ENCODE data around the gene ARL4A.

The ARL4A gene

DNA sequence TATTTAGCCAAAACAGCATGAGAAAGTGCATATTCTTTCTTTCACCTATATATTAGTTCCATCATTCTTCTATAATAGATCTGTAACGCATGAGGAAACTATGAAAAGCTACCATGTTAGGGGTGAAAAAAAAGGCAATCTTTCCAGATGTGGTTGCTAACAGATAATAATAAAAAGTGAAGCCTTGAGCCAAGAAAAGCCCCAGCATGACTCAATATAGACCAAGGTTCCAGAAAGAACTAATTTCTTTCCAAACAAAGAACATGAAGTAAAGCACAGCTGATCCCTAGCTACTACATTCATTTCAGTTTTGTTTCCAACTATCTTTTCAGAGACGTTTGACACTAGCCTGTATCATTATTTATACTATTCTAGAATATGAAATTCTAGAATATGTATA, 16.4 kb downstream of the ARL4A start:
- Histone ChIP-seq H3K36me3 (ENCODE audit: insufficient read depth, low read length) (no peaks in the 10 kb centered on the region), H2AFZ (ENCODE audit: low read length, unreplicated experiment) (no peak overlapping the region), H3K79me2 (ENCODE audit: control insufficient read depth, insufficient read depth, low read length, unreplicated experiment) (no peaks in the 10 kb centered on the region), H3K27ac (ENCODE audit: low read depth, low read length) (no peak overlapping the region), H3K27me3 (ENCODE audit: insufficient read depth, low read length) (no peaks in the 10 kb centered on the region), H3K4me1 (ENCODE audit: control insufficient read depth, insufficient read depth, low read length, unreplicated experiment) (peaks cover 19% of the 10 kb centered on the region), H3K4me3 (ENCODE audit: low read depth, low read length) (no peak overlapping the region)

DNA sequence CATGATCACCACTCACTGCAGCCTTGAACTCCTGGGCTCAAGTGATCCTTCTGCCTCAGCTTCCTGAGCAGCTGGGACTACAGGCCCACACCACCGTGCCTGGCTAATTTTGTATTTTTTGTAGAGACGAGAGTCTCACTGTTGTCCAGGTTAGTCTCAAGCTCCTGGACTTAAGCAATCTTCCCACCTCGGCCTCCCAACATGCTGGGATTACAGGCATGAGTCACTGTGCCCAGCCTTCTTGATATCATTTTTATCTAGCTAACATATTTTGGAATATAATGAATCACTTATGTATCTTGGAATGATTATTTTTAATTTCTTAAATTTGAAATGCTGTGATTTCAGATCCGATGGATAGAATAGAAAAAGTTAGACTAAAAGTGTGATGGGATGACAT, 18.4 kb downstream of the ARL4A start:
- no peak overlapping the region for H3K4me3 ChIP-seq (ENCODE audit: low read depth, low read length)
- no peaks in the 10 kb centered on the region for H3K36me3 ChIP-seq (ENCODE audit: insufficient read depth, low read length)
- no peaks in the 10 kb centered on the region for H3K79me2 ChIP-seq (ENCODE audit: control insufficient read depth, insufficient read depth, low read length, unreplicated experiment)
- H3K27ac ChIP-seq (ENCODE audit: low read depth, low read length): no peak overlapping the region
- H3K4me1 ChIP-seq (ENCODE audit: control insufficient read depth, insufficient read depth, low read length, unreplicated experiment): peaks cover 29% of the 10 kb centered on the region
- no peaks in the 10 kb centered on the region for H3K27me3 ChIP-seq (ENCODE audit: insufficient read depth, low read length)
- H2AFZ ChIP-seq (ENCODE audit: low read length, unreplicated experiment): no peak overlapping the region

DNA sequence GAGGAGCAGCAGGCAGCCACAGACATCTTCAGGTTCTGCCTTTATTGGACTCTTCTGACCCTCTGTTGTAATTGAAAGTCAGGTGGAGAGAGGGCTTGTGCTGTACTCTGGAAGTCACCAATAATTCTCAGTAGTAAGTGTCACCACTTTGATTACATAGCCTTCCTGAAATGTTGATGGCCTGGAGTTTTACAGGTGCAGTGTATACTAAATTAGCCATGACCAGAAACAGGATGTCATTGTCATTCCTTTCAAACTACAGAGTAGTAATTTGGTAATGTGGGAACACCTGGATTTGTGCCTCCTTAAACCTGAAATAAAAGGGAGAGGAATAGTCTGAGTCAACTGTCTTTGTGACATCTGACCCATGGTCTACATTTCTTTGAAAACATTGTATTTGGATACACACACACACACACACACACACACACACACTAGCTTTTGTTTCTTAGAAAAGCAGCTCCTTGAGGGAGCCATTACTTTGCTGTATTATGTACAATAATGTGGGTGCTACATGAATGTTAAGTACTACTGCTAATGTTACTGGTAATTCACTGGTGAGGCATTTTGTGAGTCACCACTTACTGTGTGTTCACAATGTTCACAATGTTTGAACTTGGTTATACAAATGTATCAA, 19.6 kb downstream of the ARL4A start:
- 0 out of 2 replicates have a peak overlapping the region, but pooled peaks have one; percentile 6 for H3K4me3 ChIP-seq (ENCODE audit: low read depth, low read length)
- peak overlapping the region; percentile 41 for H3K27ac ChIP-seq (ENCODE audit: low read depth, low read length)
- no peaks in the 10 kb centered on the region for H3K36me3 ChIP-seq (ENCODE audit: insufficient read depth, low read length)
- no peaks in the 10 kb centered on the region for H3K79me2 ChIP-seq (ENCODE audit: control insufficient read depth, insufficient read depth, low read length, unreplicated experiment)
- H3K27me3 ChIP-seq (ENCODE audit: insufficient read depth, low read length): no peaks in the 10 kb centered on the region
- peaks cover 29% of the 10 kb centered on the region for H3K4me1 ChIP-seq (ENCODE audit: control insufficient read depth, insufficient read depth, low read length, unreplicated experiment)
- H2AFZ ChIP-seq (ENCODE audit: low read length, unreplicated experiment): peak overlapping the region; percentile 35

DNA sequence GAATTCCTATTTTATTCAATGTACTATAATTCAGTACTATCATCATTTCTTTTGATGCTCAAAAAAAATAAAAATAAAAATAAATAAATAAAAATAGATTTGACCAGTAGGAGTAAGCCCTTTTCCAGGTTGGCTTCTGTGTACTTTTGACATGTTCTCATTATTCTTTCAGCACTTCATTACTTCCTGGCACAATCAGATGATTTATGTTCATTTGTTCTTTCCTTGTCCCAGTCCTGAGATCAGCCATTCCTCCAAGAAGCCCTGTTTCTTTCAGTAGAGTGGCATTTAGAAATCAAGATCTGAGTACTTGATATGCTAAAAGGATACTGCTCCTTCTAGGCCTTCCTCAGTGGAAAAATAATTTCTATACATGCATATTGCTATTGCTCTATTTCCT, 20.9 kb downstream of the ARL4A start:
- Histone ChIP-seq H3K36me3 (ENCODE audit: insufficient read depth, low read length) (no peaks in the 10 kb centered on the region), H3K27me3 (ENCODE audit: insufficient read depth, low read length) (no peaks in the 10 kb centered on the region), H3K4me3 (ENCODE audit: low read depth, low read length) (no peak overlapping the region), H2AFZ (ENCODE audit: low read length, unreplicated experiment) (no peak overlapping the region), H3K4me1 (ENCODE audit: control insufficient read depth, insufficient read depth, low read length, unreplicated experiment) (peaks cover 41% of the 10 kb centered on the region), H3K27ac (ENCODE audit: low read depth, low read length) (no peak overlapping the region), H3K79me2 (ENCODE audit: control insufficient read depth, insufficient read depth, low read length, unreplicated experiment) (no peaks in the 10 kb centered on the region)

DNA sequence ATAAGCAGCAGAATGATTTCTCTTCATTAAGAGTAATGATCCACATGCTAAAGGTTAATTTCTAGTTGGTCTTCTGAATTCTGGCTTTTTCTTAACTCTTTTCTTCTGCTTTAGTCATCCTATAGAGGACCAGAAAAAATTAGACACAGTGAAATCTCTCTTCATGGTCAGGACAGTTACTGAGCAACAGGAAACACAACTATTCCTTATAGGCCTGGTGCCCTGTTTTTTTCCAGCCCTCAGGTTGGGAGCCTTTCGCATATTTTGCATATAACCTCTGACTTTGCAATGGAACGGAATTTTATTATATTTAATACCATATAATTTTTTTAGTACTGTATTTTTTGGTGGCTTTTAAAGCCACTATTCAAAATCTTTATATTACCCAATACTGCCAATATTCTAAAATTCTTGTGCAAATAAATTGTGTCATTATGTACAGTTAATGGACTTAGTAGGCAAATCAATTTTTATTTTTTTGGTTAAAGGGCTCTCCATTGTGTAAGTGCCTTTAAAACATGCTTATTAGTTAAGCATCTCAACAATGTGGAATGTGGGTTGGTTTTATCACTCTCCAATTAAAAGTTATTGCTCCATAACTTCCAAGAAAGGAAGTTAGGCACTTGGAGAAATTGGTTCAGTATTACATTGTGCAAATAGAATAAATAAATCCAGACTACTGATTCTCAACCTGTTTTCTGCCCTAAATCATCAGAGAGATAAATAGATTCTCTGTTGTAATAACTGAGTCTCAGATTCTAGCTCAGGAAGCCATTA, 22.5 kb downstream of the ARL4A start:
- no peak overlapping the region for H3K4me3 ChIP-seq (ENCODE audit: low read depth, low read length)
- H3K27ac ChIP-seq (ENCODE audit: low read depth, low read length): peak overlapping the region; percentile 32
- H3K4me1 ChIP-seq (ENCODE audit: control insufficient read depth, insufficient read depth, low read length, unreplicated experiment): peaks cover 53% of the 10 kb centered on the region
- no peaks in the 10 kb centered on the region for H3K27me3 ChIP-seq (ENCODE audit: insufficient read depth, low read length)
- peak overlapping the region; percentile 25 for H2AFZ ChIP-seq (ENCODE audit: low read length, unreplicated experiment)
- no peaks in the 10 kb centered on the region for H3K36me3 ChIP-seq (ENCODE audit: insufficient read depth, low read length)
- no peaks in the 10 kb centered on the region for H3K79me2 ChIP-seq (ENCODE audit: control insufficient read depth, insufficient read depth, low read length, unreplicated experiment)

DNA sequence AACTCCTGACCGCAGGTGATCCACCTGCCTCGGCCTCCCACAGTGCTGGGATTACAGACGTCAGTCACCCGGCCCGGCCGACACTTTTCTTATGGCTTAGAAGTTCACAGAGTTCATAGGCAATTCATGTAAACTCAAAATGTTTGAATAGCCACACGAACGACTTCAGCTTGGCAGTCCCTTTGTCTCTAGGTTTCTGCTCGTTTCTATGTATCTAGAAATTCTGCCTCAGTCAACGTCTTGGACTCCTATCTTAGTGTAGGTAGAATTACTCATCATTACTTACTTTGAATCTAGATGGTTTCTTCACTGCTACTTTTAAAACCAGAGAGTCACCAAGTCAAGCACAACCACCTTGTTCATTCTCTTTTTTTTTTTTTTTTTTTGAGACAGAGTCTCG, 23.7 kb downstream of the ARL4A start:
- H3K36me3 ChIP-seq (ENCODE audit: insufficient read depth, low read length): no peaks in the 10 kb centered on the region
- no peaks in the 10 kb centered on the region for H3K27me3 ChIP-seq (ENCODE audit: insufficient read depth, low read length)

DNA sequence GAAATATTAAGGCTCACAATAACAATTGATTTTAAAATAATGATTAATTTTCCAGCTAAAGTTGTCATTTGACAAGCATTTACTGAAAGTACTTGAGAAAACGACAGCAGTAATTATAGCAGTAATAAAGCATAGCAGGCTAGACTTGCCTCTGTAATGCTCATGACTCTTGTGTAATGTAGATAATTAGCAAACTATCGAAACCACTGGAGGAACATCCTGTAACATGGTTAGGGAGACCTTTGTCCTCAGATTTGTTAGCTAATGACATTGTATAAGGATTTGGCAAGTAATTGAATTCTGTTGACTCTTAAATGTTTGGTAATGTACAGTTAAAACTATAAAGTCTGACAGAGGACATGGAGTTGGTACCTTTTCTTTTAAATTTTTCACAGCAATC, 24.8 kb downstream of the ARL4A start:
- no peaks in the 10 kb centered on the region for H3K79me2 ChIP-seq (ENCODE audit: control insufficient read depth, insufficient read depth, low read length, unreplicated experiment)
- H3K27ac ChIP-seq (ENCODE audit: low read depth, low read length): no peak overlapping the region
- no peaks in the 10 kb centered on the region for H3K27me3 ChIP-seq (ENCODE audit: insufficient read depth, low read length)
- H3K4me1 ChIP-seq (ENCODE audit: control insufficient read depth, insufficient read depth, low read length, unreplicated experiment): peaks cover 60% of the 10 kb centered on the region
- no peak overlapping the region for H3K4me3 ChIP-seq (ENCODE audit: low read depth, low read length)
- no peaks in the 10 kb centered on the region for H3K36me3 ChIP-seq (ENCODE audit: insufficient read depth, low read length)
- no peak overlapping the region for H2AFZ ChIP-seq (ENCODE audit: low read length, unreplicated experiment)

More for the DNA sequence above, 23.7 kb downstream of the ARL4A start:
- H3K4me1 ChIP-seq (ENCODE audit: control insufficient read depth, insufficient read depth, low read length, unreplicated experiment): peaks cover 57% of the 10 kb centered on the region
- H3K27ac ChIP-seq (ENCODE audit: low read depth, low read length): no peak overlapping the region
- no peak overlapping the region for H2AFZ ChIP-seq (ENCODE audit: low read length, unreplicated experiment)
- H3K4me3 ChIP-seq (ENCODE audit: low read depth, low read length): no peak overlapping the region
- H3K79me2 ChIP-seq (ENCODE audit: control insufficient read depth, insufficient read depth, low read length, unreplicated experiment): no peaks in the 10 kb centered on the region

DNA sequence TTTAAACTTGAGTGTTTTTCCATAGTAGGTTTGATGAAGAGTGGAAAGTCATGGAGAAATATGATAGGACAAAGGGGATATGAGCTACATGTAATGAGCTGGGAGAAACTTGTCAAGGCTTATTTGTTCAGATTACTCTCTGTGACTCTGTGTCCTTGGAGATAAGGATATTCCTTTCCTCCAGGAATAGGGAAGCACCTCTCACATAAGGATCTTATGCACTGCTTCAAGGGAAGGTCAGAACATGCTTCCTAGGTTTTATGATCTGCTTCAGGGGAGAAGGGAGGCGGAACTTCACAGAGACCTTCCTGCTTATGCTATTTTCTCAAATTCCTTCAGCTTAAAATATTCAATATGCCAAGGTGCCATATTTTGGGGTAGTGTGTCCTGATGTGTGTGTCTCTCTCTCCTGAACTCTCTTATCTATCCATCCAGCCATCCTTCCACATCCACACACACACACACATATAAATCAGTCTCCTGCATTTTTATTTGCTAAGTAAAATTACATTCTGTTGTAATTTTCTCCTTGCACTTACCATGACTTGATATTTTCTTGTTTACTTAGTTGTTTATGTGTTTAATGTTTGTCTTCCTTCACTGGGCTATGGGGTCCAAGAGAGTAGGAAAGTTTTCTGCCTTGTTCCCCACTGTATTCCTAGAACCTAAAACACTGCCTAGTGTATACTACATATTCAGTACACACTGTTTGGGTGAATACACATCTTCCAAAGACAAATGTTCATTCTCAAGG, 26.4 kb downstream of the ARL4A start:
- no peaks in the 10 kb centered on the region for H3K36me3 ChIP-seq (ENCODE audit: insufficient read depth, low read length)
- H3K4me1 ChIP-seq (ENCODE audit: control insufficient read depth, insufficient read depth, low read length, unreplicated experiment): peaks cover 57% of the 10 kb centered on the region
- H2AFZ ChIP-seq (ENCODE audit: low read length, unreplicated experiment): peak overlapping the region; percentile 81
- no peak overlapping the region for H3K4me3 ChIP-seq (ENCODE audit: low read depth, low read length)
- peak overlapping the region; percentile 97; the same call in 1 of the 2 replicates for H3K27ac ChIP-seq (ENCODE audit: low read depth, low read length)
- H3K79me2 ChIP-seq (ENCODE audit: control insufficient read depth, insufficient read depth, low read length, unreplicated experiment): no peaks in the 10 kb centered on the region
- H3K27me3 ChIP-seq (ENCODE audit: insufficient read depth, low read length): no peaks in the 10 kb centered on the region

DNA sequence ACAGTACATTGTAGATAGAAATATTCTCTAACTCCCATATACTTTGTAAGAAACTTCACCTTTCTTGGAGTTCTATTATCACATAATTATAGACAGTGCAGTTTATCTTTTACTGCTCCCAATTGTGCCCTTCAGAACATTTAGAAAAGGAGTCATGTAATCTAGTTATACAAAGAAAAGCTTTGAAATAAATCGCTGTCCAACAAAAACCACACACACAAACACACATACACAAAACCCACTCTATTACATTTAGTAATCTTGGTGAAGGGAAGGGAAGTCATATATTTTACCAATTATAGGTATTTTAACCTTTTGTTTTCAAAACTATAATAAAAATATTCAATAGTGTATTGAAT, 26.9 kb downstream of the ARL4A start:
- Histone ChIP-seq H3K27ac (ENCODE audit: low read depth, low read length) (peak overlapping the region; percentile 97; the same call in 1 of the 2 replicates), H3K27me3 (ENCODE audit: insufficient read depth, low read length) (no peaks in the 10 kb centered on the region), H3K4me3 (ENCODE audit: low read depth, low read length) (no peak overlapping the region), H2AFZ (ENCODE audit: low read length, unreplicated experiment) (peak overlapping the region; percentile 81), H3K36me3 (ENCODE audit: insufficient read depth, low read length) (no peaks in the 10 kb centered on the region), H3K79me2 (ENCODE audit: control insufficient read depth, insufficient read depth, low read length, unreplicated experiment) (no peaks in the 10 kb centered on the region), H3K4me1 (ENCODE audit: control insufficient read depth, insufficient read depth, low read length, unreplicated experiment) (peaks cover 62% of the 10 kb centered on the region)

DNA sequence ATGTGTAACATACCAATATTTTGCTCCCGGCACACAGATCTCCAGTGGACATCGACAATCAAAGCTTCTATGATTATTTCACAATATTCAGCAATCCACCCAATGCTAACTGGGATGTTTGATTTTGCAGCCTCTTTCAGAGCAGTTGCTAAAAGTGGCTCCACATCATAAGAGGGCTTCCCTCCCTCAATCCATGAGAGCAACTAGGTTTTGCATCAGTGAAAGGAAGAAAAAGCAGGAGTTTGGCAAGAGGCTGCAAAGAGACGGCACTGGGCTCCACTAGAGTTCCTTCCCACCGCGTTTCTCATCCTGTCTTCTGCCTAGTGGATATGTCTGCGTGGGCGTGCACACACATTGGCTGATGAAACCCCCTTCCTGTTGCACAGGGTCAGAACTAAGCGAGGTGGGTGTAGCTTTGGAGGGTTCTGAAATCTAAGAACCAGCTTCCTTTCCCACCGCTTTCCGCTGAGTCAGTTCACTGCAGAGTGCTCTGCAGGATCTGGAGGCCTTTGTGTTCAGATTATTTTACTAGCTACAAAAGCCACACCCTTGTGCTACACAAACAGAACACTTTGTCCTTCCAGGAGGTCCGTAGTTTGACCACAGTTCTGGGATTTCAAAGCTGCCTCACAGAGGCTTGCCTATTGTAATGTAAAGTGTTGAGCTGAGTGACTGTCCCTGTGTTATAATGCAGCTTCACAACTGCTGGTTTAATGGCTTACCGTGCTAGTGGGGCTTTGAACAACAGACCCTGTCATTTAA, 28.1 kb downstream of the ARL4A start:
- Histone ChIP-seq H3K4me1 (ENCODE audit: control insufficient read depth, insufficient read depth, low read length, unreplicated experiment) (peaks cover 63% of the 10 kb centered on the region), H3K27ac (ENCODE audit: low read depth, low read length) (peak overlapping the region; percentile 97), H3K4me3 (ENCODE audit: low read depth, low read length) (peak overlapping the region; percentile 64)

More for the DNA sequence above, 28.1 kb downstream of the ARL4A start:
- Histone ChIP-seq H2AFZ (ENCODE audit: low read length, unreplicated experiment) (peak overlapping the region; percentile 10), H3K27me3 (ENCODE audit: insufficient read depth, low read length) (no peaks in the 10 kb centered on the region), H3K36me3 (ENCODE audit: insufficient read depth, low read length) (no peaks in the 10 kb centered on the region), H3K79me2 (ENCODE audit: control insufficient read depth, insufficient read depth, low read length, unreplicated experiment) (no peaks in the 10 kb centered on the region)

Data from ACC112 (cell line).